Measurements from ENCODE around the gene DLD. TPM values are rescaled to one million over a fixed set of nuclear protein-coding genes. Genes with fewer than 3 reads are reported as not detected.

Gene DLD, protein sequence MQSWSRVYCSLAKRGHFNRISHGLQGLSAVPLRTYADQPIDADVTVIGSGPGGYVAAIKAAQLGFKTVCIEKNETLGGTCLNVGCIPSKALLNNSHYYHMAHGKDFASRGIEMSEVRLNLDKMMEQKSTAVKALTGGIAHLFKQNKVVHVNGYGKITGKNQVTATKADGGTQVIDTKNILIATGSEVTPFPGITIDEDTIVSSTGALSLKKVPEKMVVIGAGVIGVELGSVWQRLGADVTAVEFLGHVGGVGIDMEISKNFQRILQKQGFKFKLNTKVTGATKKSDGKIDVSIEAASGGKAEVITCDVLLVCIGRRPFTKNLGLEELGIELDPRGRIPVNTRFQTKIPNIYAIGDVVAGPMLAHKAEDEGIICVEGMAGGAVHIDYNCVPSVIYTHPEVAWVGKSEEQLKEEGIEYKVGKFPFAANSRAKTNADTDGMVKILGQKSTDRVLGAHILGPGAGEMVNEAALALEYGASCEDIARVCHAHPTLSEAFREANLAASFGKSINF
- 52.0 and 119 TPM in 2 replicates for total RNA-seq

DNA sequence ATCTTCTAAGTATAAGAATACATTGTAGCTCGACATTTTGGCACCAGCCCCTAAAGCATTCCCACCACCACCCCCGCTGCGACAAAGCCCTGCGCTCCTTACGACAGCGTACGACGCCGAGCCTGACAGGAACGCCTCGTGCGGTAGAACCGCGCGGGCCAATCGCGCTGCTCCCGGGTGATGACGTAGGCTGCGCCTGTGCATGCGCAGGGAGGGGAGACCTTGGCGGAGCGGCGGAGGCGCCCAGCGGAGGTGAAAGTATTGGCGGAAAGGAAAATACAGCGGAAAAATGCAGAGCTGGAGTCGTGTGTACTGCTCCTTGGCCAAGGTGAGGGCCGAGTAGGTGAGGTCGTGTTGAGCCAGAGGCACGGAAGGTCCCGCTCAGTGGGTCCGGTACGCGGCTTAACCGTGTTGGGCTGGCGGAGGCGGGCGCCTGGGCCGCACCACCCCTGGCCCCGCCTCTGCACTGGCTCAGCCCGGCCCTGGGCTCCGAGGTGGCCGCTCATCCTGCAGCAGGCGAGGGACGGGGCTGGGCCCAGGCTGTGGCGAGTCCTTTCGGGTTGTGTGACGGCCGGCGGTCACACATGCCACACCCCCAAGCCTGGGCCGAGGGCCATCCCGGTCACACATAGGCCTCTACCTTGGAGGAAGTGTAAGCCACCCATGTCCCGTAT lies at the start of gene DLD:
Gene DLD, plus strand, starts transcription at position 222 of the 674 bp plus-strand sequence. Its CDS starts 68 bp downstream, at position 290.

Other genes with a start within 250 kb of the DLD start
- gene SLC26A4, start 230.4 kb upstream of the DLD start, total RNA-seq: 0.30 and 0.46 TPM in 2 replicates
- 17.6 and 18.4 TPM in 2 replicates for gene CBLL1, start 147.0 kb upstream of the DLD start, total RNA-seq
- not detected in 2 replicates for gene SLC26A3, start 88.0 kb upstream of the DLD start, total RNA-seq
- gene LAMB1, start 112.0 kb downstream of the DLD start, total RNA-seq: 412 and 432 TPM in 2 replicates
- under 0.01 and 0.05 TPM in 2 replicates for gene LAMB4, start 239.2 kb downstream of the DLD start, total RNA-seq